Endothelial cell of umbilical vein (primary cell): Measurements from ENCODE around the gene TNRC6A.

Experiments used
- JUN ChIP-seq: IDR thresholded peaks from 2 replicates; pipeline ENCODE4 v1.6.1; 2011; ENCODE audit warnings: borderline replicate concordance, low read depth; ENCODE audit not compliant: insufficient read length, insufficient read depth
- POLR2A ChIP-seq: IDR thresholded peaks from 2 replicates; pipeline ENCODE4 v1.6.1; 2012; ENCODE audit warnings: low read depth, mild to moderate bottlenecking, control low read depth, low read length
- POLR2AphosphoS5 ChIP-seq: IDR thresholded peaks from 2 replicates; pipeline ENCODE4 v1.6.1; 2012; ENCODE audit warnings: low read depth, mild to moderate bottlenecking, control low read depth, low read length, moderate library complexity; ENCODE audit not compliant: insufficient read depth
- TF ChIP-seq, protein P1 (sequence below), 2 donors: IDR thresholded peaks; 1 replicate in 1 of 2; 2 replicates in 1 of 2; pipeline ENCODE4 v1.5.1; 2011; ENCODE audit warnings: low read length in 2 of 2, mild to moderate bottlenecking in 2 of 2, moderate library complexity in 2 of 2, control low read depth in 1 of 2, inconsistent platforms in 1 of 2, low read depth in 1 of 2; ENCODE audit not compliant: insufficient read depth in 1 of 2; ENCODE audit errors: extremely low read depth in 1 of 2
- TF ChIP-seq, protein P2 (sequence below): IDR thresholded peaks from 2 replicates; pipeline ENCODE4 v1.6.1; 2011; ENCODE audit not compliant: insufficient read depth, insufficient read length

DNA sequence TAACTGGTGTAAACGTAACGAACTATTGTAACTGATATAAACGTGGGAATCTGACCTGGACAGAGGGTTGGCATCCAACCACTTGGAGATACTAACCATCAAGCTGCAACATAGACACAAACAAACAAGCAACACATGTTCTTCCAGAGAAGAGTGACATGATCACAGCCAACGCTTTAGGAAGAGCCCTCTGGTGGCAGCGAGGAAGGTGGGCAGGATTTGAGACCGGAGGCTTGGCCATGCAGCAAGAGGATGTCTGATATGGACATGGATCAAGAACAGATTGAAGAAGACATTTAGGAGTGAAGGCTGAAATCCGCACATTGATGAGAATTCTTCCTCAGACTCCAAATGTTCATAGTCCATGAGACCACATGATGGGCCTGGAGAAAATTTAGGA is 40.3 kb upstream of the TNRC6A start:
- TF ChIP-seq, protein P1, sequence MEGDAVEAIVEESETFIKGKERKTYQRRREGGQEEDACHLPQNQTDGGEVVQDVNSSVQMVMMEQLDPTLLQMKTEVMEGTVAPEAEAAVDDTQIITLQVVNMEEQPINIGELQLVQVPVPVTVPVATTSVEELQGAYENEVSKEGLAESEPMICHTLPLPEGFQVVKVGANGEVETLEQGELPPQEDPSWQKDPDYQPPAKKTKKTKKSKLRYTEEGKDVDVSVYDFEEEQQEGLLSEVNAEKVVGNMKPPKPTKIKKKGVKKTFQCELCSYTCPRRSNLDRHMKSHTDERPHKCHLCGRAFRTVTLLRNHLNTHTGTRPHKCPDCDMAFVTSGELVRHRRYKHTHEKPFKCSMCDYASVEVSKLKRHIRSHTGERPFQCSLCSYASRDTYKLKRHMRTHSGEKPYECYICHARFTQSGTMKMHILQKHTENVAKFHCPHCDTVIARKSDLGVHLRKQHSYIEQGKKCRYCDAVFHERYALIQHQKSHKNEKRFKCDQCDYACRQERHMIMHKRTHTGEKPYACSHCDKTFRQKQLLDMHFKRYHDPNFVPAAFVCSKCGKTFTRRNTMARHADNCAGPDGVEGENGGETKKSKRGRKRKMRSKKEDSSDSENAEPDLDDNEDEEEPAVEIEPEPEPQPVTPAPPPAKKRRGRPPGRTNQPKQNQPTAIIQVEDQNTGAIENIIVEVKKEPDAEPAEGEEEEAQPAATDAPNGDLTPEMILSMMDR (IDR thresholded peaks at IDR 0.05; ENCODE audit: extremely low read depth in 1 of 2, insufficient read depth in 1 of 2, low read depth in 1 of 2, low read length in 2 of 2): peak; percentile 56
- TF ChIP-seq POLR2AphosphoS5 (no peak), POLR2A (no peak), JUN (no peak)
- TF ChIP-seq, protein P2, sequence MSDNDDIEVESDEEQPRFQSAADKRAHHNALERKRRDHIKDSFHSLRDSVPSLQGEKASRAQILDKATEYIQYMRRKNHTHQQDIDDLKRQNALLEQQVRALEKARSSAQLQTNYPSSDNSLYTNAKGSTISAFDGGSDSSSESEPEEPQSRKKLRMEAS: no peak
